Motor neuron (in vitro differentiated cells): ENCODE data around the gene PLCD1. TPM values are rescaled to one million over a fixed set of nuclear protein-coding genes. Genes with fewer than 3 reads are reported as not detected.
A peak's percentile ranks its signal among the peaks of the same experiment; 100 is the strongest.
"Not testable (repeated sequence)": the region's sequence is repeated elsewhere in the genome, so short reads cannot be mapped to it uniquely, and the experiment has no call there.

Experiments used
- ATAC-seq, 8 experiments: fragments of 200-7000 bp; cut with Tn5 transposase; replicated peaks in 6 of 8; 2 replicates each; pipeline ENCODE4 v1.8.0; 2021; ENCODE audit warnings: mild to moderate bottlenecking in 8 of 8, moderate library complexity in 8 of 8
- H3K27ac ChIP-seq, 2 donors: fragments of 250-450 bp; sonication (Bioruptor Pico); 2 replicates each; pipeline ENCODE4 v1.9.0; 2021; ENCODE audit warnings: antibody characterized with exemption in 2 of 2, mild to moderate bottlenecking in 2 of 2, moderate library complexity in 1 of 2
- H3K4me1 ChIP-seq, 2 donors: fragments of 250-450 bp; sonication (Bioruptor Pico); replicated peaks in 1 of 2; 2 replicates each; pipeline ENCODE4 v1.6.1; 2021; ENCODE audit warnings: antibody characterized with exemption in 2 of 2, mild to moderate bottlenecking in 2 of 2, moderate library complexity in 1 of 2
- H3K4me3 ChIP-seq, 5 donors: fragments of 250-450 bp; sonication (Bioruptor Pico); 2 replicates each; pipeline ENCODE4 v1.9.0; 2021; ENCODE audit warnings: antibody characterized with exemption in 5 of 5, mild to moderate bottlenecking in 5 of 5, moderate library complexity in 4 of 5
- WGBS, 10 experiments: fragments of 450-650 bp; shearing (Covaris generic); methylation state at CpG; one replicate each; pipeline ENCODE4 v1.0.0; 2022; 5-methylcytosine and 5-hydroxymethylcytosine counted together
- in situ Hi-C, 9 experiments: fragments of 400-800 bp; cut with MboI; loops; one replicate each; pipeline ENCODE4 v1.15.0; 2021; ENCODE audit warnings: low sequenced_read_pairs in 9 of 9, low pct_unique_long_range_greater_than_20kb in 2 of 9; ENCODE audit not compliant: unreplicated experiment in 9 of 9
- total RNA-seq, 8 experiments: library from RNA; unstranded; fragments of 300-600 nt; gene quantifications; 2 replicates each; pipeline versions ENCODE4 v1.2.3 to v1.2.4, GENCODE V29; 2022

PLCD1 gene
- total RNA-seq, 8 experiments from 2014 or later: 8.8 to 61.8 (median 31.0) TPM

GRCh38 chr3:37991823-37992222 is 37.6 kb downstream of the PLCD1 start:
- no peak overlapping the region for H3K4me3 ChIP-seq
- no peak for ATAC-seq
- H3K4me1 ChIP-seq: no peaks in the 10 kb centered on the region
- no peak overlapping the region for H3K27ac ChIP-seq
- 73% methylated on average over 6 of the region's 7 CpGs; no CpG with 5 or more reads in 9 of the 10 experiments for WGBS, 10 experiments
- in situ Hi-C loops: no loop called here

DNA sequence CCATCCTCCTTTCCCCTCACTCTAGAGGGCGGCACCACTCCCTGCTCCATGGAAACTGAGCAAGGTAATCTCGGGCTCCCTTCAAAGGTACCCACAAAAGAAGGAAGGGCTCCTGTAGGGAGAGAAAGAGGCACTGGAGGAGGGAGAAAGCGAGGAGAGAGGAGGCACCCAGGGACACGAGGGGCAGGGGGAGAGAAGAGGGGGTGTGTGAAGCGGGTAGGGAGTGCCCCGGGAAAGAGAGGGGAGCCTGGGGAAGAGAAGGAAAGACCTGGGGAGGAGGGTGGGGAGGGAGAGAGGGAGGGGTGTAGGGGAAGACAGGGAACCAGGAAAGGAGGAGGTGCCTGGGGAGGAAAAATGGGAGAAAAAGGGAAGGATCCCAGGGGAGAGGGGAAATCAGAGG is 38.3 kb downstream of the PLCD1 start:
- Histone ChIP-seq H3K4me1 (no peaks in the 10 kb centered on the region), H3K27ac (no peak overlapping the region), H3K4me3 (no peak overlapping the region)
- in situ Hi-C loops: no loop called here
- ATAC-seq: peak in 1 of 8 experiments; percentile 12
- 67% methylated on average over 1 of the region's 6 CpGs; no CpG with 5 or more reads in 9 of the 10 experiments for WGBS, 10 experiments

GRCh38 chr3:37990527-37990926 is 38.9 kb downstream of the PLCD1 start, which contains the start of gene VILL:
Gene VILL (plus strand): TSS chr3:37990786. CDS start chr3:37993673, 2,887 bp downstream.
- in situ Hi-C loops: no loop called here
- Histone ChIP-seq H3K4me3 (no peak within 1 kb of the TSS), H3K4me1 (no peaks in the 10 kb centered on the region), H3K27ac (no peak within 1 kb of the TSS)
- peak in 4 of 8 experiments; percentile 3 to 45 (median 26) for ATAC-seq
- WGBS, 10 experiments: 52 to 94% methylated on average over 5 to 6 of the region's 10 CpGs; no CpG with 5 or more reads in 8 of the 10 experiments

DNA sequence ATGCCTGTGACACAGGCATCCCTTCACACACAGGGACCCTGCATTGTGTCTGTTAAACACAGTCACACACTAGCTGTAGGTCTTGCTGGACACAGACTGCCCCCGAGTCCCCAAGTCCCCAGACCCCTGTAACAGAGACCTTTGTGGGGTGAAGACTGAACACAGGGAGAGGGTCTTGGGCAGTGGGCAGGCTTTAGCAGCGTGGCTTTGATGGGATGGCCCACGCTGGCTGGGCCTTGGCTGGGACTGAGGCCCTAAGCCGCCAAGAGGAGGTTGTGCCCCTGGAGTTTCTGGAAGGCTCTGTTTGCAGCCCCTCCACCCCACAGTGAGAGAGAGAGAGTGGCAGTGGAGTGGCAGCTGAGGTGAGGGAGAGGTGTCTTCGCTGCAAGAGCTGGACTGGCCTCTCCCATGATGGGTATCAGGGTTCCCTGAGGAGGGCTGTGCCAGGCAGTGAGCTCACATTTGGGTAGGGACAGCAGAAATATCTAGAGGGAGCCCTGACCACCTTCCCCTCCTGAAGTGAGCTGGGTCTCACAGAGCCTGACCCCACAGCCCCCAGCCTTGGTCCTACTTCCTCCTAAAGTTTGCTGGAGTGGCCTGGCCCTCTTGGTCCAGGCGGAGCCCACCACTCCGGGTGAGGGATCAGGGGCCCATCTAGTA is 39.5 kb downstream of the PLCD1 start:
- Histone ChIP-seq H3K4me1 (no peaks in the 10 kb centered on the region), H3K4me3 (no peak overlapping the region), H3K27ac (no peak overlapping the region)
- in situ Hi-C loops: no loop called here
- WGBS, 10 experiments: 17 to 100% (median 93%) methylated on average over 1 to 3 of the region's 7 CpGs; no CpG with 5 or more reads in 6 of the 10 experiments
- ATAC-seq: no peak

DNA sequence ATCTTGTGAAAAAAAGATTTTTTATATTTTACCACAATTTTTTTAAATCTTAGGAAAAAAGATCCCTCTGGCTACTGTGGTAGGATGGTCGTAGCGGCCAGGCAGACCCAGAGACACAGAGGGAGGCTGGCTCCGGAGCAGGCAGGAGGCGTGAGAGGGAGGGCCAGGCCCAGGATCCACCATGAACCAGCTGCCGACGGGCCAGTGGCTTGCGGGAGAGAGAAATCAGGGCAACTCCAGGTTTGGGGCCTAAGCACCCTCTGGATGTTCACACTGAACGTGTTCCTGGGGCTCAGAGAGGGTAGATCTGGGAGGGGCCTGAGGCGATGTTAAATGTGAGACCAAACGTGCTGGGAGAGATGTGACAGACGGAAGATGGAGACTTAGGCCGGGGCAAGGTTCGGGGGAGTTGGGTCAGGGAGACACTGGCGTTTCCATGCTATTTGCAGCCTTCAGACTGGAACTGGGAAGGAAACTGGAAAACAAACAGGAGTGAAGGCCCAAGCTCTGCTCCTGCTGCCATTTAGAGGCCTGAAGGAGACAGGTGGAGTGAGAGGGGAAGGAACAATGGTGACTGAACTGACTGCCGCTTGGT is 40.4 kb downstream of the PLCD1 start:
- no peak for ATAC-seq
- no peak overlapping the region for H3K27ac ChIP-seq
- no peaks in the 10 kb centered on the region for H3K4me1 ChIP-seq
- in situ Hi-C loops: no loop called here
- H3K4me3 ChIP-seq: no peak overlapping the region
- 60 to 100% (median 85%) methylated on average over 2 to 10 of the region's 15 CpGs; no CpG with 5 or more reads in 3 of the 10 experiments for WGBS, 10 experiments

DNA sequence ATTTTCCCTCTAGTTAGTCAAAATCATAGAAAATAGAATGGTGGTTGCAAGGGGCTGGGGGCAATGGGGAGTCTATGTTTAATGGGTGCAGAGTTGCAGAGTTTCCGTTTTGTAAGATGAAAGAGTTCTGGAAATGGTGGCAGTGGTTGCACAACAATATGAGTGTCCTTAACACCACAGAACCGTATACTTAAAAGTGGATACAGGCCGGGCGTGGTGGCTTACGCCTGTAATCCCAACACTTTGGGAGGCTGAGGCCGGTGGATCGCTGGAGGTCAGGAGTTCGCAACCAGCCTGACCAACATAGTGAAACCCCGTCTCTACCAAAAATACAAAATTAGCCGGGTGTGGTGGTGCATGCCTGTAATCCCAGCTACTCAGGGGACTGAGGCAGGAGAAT is 41.1 kb downstream of the PLCD1 start:
- H3K4me3 ChIP-seq, H3K4me1 ChIP-seq, in situ Hi-C loops, ATAC-seq, H3K27ac ChIP-seq: not testable (repeated sequence)
- WGBS, 10 experiments: 81 to 100% (median 90%) methylated on average over 1 to 10 of the region's 10 CpGs; no CpG with 5 or more reads in 4 of the 10 experiments

- 33 to 100% (median 87%) methylated on average over 1 to 4 of the region's 7 CpGs; no CpG with 5 or more reads in 4 of the 10 experiments for WGBS, 10 experiments
- Histone ChIP-seq H3K27ac (no peak overlapping the region), H3K4me1 (no peaks in the 10 kb centered on the region), H3K4me3 (no peak overlapping the region)
- no peak for ATAC-seq
- in situ Hi-C loops: no loop called here
Measured at GRCh38 chr3:37987751-37988179, 41.7 kb downstream of the PLCD1 start.

DNA sequence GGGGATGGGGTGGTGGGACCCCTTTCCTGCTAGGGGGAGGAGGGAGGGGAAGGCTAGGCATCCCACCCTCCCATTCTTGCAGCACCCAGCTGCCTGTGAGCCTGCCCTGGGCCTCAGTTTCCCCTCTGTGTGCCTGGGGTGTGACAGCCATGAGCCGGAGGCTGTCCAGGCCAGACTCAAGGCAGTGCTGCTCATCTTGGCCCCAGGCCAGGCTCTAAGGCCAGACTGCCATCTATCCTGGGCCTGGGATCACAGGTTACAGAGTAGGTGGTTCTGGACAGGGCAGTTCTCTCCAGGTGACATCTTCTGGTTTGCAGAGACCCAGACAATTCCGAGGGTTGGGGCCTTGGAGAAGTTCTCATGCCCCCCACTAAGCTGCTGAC is 42.1 kb downstream of the PLCD1 start:
- Histone ChIP-seq H3K4me3 (no peak overlapping the region), H3K27ac (no peak overlapping the region), H3K4me1 (no peaks in the 10 kb centered on the region)
- WGBS, 10 experiments: 50 to 69% methylated on average over 1 to 2 of the region's 2 CpGs; no CpG with 5 or more reads in 8 of the 10 experiments
- in situ Hi-C loops: no loop called here
- peak in 1 of 8 experiments; percentile 4 for ATAC-seq

DNA sequence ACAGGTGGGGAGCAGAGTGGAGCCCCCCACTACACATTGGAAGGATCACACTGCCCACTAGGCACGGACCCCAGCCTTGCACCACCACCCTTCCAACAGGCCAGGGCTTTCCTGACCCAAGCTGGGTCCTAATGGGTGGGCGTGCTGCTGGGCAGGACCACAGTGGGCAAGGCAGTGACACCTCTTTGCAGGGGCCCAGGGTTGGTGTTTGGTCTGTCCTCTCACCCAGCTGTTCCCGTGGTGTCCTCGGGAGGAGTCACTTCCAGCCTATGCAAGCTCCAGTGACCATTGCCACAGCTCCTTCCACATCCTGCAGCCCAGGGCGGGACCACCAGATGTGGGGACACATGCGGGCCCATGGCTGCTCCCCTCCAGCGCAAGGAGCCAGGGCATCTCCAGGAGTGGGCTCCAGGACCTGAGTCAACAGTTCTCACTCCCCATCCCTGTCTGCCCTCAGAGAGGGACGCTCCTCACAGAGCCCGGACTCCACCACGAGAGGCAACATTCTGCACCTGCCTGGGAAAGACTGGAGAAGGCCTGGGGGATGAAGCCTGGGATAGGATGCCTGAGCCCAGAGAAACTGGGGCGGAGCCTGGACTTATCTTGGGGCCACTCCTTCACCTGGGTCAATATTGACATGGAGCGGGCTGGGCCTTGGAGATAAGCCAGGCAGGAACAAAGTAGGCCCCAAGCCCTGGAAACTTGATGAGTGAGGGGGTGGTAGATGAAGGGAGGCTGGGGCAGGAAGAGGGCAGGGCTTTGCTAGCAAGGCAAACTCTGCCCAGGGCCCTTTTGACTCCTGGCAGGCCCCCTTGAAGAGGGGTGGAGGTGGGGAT is 42.7 kb downstream of the PLCD1 start:
- no peak overlapping the region for H3K4me3 ChIP-seq
- 53 to 93% (median 80%) methylated on average over 1 to 4 of the region's 12 CpGs; no CpG with 5 or more reads in 5 of the 10 experiments for WGBS, 10 experiments
- H3K27ac ChIP-seq: no peak overlapping the region
- in situ Hi-C loops: no loop called here
- H3K4me1 ChIP-seq: no peaks in the 10 kb centered on the region
- ATAC-seq: peak in 1 of 8 experiments; percentile 9

- in situ Hi-C loops: no loop called here
- 55 to 100% (median 92%) methylated on average over 2 to 7 of the region's 8 CpGs; no CpG with 5 or more reads in 4 of the 10 experiments for WGBS, 10 experiments
- Histone ChIP-seq H3K27ac (no peak overlapping the region), H3K4me1 (no peaks in the 10 kb centered on the region), H3K4me3 (no peak overlapping the region)
- ATAC-seq: peak in 1 of 8 experiments; percentile 49
Measured at GRCh38 chr3:37985637-37986320, 43.7 kb downstream of the PLCD1 start.

DNA sequence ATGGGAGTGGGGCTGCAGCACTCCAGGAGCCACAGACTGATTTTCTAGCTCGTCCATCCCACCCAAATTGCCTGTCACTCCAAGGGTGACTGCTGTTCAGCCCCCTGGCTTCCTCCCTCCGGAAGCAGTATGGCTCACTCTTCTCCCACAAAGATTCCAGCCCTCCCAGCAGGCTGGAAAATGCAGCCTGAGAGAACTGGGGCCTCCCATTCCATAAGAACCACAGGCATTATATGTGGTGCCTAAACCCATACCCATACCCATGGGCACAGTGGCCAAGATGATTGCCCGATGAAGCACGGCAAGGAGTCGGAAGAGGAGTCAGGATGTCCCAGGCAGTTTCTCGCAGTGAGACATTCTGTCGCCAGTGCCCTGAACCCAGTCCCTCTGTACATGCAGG is 44.8 kb downstream of the PLCD1 start:
- in situ Hi-C loops: no loop called here

GRCh38 chr3:37984051-37984450 is 45.4 kb downstream of the PLCD1 start:
- peak in 1 of 8 experiments; percentile 41 for ATAC-seq
- no peaks in the 10 kb centered on the region for H3K4me1 ChIP-seq
- WGBS, 10 experiments: 62 to 100% (median 86%) methylated on average over 1 to 6 of the region's 7 CpGs
- no peak overlapping the region for H3K4me3 ChIP-seq
- H3K27ac ChIP-seq: no peak overlapping the region
- in situ Hi-C loops: no loop called here

More for the DNA sequence above, 44.8 kb downstream of the PLCD1 start:
- Histone ChIP-seq H3K4me3 (no peak overlapping the region), H3K4me1 (no peaks in the 10 kb centered on the region), H3K27ac (no peak overlapping the region)
- 93 to 100% (median 100%) methylated on average over 1 to 5 of the region's 7 CpGs; no CpG with 5 or more reads in 5 of the 10 experiments for WGBS, 10 experiments
- no peak for ATAC-seq
